Measurements from ENCODE around the gene HPCAL1. TPM values are rescaled to one million over a fixed set of nuclear protein-coding genes. Genes with fewer than 3 reads are reported as not detected.

The HPCAL1 gene
- polyA plus RNA-seq, 1 donor from 2014 or later, result 63.4 TPM

DNA sequence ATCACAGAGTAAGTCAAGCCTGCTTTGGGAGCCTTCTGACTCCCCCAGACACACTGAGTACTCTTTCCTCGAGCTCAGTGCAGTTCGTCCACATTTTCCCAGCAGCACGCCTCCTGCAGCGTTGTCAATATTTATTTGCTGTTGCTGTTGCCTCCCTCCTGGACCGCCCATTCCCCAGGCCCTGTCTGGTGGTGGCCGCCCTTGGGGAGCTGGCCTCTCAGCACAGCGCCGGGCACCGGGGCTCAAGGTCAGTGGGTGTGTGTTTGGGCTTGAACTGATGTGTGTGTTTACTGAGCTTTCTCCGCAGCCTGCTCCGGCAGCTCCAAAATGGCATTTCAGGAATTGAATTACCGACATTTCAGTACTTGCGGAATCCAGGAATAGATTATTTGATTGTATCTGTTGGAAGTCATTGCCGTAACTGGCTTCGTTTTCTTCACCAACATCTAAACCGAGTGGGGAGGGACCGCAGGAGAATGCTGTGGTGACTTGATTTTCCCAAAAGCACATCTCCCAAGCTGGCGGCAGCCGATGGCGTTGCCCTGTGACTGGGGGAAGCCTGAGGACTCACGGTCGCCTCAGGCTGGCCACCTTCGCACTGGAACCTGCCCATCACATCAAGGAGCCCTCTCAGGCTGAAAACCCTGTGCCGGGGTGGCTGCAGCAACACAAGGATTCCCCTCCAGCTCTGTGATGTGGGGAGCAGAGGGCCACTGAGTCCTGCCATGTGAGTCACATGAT is 66.0 kb downstream of the HPCAL1 start:
- Histone ChIP-seq H3K27ac (ENCODE audit: low read length) (no peak overlapping the region), H3K36me3 (ENCODE audit: insufficient read depth, low read length) (no peaks in the 10 kb centered on the region)
- TF ChIP-seq RAD21 (conservative IDR thresholded peaks at IDR 0.05) (no peak), SMC3 (conservative IDR thresholded peaks at IDR 0.05; ENCODE audit: poor library complexity) (no peak), EP300 (conservative IDR thresholded peaks at IDR 0.05; ENCODE audit: poor library complexity, severe bottlenecking) (no peak), MXI1 (conservative IDR thresholded peaks at IDR 0.05; ENCODE audit: poor library complexity, severe bottlenecking) (no peak), POLR2AphosphoS5 (IDR thresholded peaks at IDR 0.05) (no peak), EZH2 (IDR thresholded peaks at IDR 0.05; ENCODE audit: borderline replicate concordance, insufficient read depth, low read length, poor library complexity, severe bottlenecking) (no peak), TAF1 (IDR thresholded peaks at IDR 0.05; ENCODE audit: low read depth) (no peak)
- TF ChIP-seq, protein P1, sequence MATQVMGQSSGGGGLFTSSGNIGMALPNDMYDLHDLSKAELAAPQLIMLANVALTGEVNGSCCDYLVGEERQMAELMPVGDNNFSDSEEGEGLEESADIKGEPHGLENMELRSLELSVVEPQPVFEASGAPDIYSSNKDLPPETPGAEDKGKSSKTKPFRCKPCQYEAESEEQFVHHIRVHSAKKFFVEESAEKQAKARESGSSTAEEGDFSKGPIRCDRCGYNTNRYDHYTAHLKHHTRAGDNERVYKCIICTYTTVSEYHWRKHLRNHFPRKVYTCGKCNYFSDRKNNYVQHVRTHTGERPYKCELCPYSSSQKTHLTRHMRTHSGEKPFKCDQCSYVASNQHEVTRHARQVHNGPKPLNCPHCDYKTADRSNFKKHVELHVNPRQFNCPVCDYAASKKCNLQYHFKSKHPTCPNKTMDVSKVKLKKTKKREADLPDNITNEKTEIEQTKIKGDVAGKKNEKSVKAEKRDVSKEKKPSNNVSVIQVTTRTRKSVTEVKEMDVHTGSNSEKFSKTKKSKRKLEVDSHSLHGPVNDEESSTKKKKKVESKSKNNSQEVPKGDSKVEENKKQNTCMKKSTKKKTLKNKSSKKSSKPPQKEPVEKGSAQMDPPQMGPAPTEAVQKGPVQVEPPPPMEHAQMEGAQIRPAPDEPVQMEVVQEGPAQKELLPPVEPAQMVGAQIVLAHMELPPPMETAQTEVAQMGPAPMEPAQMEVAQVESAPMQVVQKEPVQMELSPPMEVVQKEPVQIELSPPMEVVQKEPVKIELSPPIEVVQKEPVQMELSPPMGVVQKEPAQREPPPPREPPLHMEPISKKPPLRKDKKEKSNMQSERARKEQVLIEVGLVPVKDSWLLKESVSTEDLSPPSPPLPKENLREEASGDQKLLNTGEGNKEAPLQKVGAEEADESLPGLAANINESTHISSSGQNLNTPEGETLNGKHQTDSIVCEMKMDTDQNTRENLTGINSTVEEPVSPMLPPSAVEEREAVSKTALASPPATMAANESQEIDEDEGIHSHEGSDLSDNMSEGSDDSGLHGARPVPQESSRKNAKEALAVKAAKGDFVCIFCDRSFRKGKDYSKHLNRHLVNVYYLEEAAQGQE (IDR thresholded peaks at IDR 0.05; ENCODE audit: borderline replicate concordance), result no peak
- TF ChIP-seq, protein P2, sequence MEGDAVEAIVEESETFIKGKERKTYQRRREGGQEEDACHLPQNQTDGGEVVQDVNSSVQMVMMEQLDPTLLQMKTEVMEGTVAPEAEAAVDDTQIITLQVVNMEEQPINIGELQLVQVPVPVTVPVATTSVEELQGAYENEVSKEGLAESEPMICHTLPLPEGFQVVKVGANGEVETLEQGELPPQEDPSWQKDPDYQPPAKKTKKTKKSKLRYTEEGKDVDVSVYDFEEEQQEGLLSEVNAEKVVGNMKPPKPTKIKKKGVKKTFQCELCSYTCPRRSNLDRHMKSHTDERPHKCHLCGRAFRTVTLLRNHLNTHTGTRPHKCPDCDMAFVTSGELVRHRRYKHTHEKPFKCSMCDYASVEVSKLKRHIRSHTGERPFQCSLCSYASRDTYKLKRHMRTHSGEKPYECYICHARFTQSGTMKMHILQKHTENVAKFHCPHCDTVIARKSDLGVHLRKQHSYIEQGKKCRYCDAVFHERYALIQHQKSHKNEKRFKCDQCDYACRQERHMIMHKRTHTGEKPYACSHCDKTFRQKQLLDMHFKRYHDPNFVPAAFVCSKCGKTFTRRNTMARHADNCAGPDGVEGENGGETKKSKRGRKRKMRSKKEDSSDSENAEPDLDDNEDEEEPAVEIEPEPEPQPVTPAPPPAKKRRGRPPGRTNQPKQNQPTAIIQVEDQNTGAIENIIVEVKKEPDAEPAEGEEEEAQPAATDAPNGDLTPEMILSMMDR (IDR thresholded peaks at IDR 0.05; ENCODE audit: poor library complexity, severe bottlenecking), result no peak

DNA sequence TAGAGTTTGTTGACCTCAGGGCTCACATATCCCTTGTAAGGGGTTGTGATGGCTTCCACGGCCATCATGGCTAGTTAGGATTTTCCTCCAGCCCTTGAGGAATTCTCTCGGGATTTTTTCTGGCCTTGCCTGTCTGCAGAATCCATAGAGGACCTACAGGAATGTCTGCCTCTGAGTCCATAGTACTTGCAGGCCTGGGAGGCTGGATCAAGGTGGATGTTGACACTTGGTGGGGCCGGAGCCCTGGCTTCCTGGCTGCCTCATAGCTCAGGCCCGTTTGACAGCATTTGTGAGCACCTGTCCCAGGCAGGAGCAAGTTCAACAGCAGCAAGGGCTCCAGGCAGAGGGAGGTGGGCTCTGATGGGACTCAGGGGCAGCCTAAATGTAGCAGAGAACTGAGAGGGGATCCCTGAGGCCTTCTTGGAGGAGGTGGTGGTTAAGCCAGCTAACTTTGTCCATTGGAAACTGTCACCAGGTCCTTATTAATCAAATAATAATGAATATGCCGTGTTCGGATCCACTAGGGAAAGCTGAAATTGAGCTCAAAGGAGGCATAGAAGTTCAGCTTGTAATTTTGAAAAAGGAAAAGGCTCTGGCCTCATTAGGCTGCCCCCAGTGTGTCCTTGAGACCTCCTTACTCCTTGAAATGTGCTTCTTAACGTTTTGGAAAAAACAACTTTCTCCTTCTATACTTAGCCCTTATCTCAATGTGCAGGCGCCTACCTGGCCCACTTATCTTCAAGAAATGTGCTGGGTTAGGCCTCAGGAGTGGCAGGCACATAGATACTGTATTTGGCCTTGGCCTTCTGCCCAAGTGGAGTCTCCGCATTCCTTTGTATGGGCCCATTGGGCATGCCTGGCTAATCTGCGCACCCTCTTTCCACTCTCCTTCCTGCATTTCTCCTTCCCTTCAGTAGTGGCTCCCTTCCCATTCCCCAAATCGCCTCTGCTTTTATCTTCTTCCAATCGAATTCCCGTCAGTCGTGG is 66.9 kb downstream of the HPCAL1 start:
- H4K20me1 ChIP-seq (ENCODE audit: insufficient read depth), result no peaks in the 10 kb centered on the region
- TF ChIP-seq, protein P1 (IDR thresholded peaks at IDR 0.05; ENCODE audit: borderline replicate concordance), result no peak
- TF ChIP-seq EZH2 (IDR thresholded peaks at IDR 0.05; ENCODE audit: borderline replicate concordance, insufficient read depth, low read length, poor library complexity, severe bottlenecking) (no peak), EP300 (conservative IDR thresholded peaks at IDR 0.05; ENCODE audit: poor library complexity, severe bottlenecking) (no peak), SMC3 (conservative IDR thresholded peaks at IDR 0.05; ENCODE audit: poor library complexity) (no peak), POLR2AphosphoS5 (IDR thresholded peaks at IDR 0.05) (no peak), TAF1 (IDR thresholded peaks at IDR 0.05; ENCODE audit: low read depth) (no peak), RAD21 (conservative IDR thresholded peaks at IDR 0.05) (no peak), MXI1 (conservative IDR thresholded peaks at IDR 0.05; ENCODE audit: poor library complexity, severe bottlenecking) (no peak)
- TF ChIP-seq, protein P2 (IDR thresholded peaks at IDR 0.05; ENCODE audit: poor library complexity, severe bottlenecking), result no peak
- H3F3A ChIP-seq (ENCODE audit: insufficient read depth, low read length, poor library complexity, severe bottlenecking), result no peaks in the 10 kb centered on the region
- no peaks in the 10 kb centered on the region for H3K79me2 ChIP-seq (replicated peaks; ENCODE audit: insufficient read depth, low read length)
- no peak overlapping the region for H2AFZ ChIP-seq (ENCODE audit: low read depth, low read length)
- H3K27me3 ChIP-seq (ENCODE audit: insufficient read depth, low read depth, low read length), result no peaks in the 10 kb centered on the region
- H3K36me3 ChIP-seq (ENCODE audit: insufficient read depth, low read length), result no peaks in the 10 kb centered on the region
- no peaks in the 10 kb centered on the region for H3K9me3 ChIP-seq (ENCODE audit: low read length)
- no peak overlapping the region for H3K27ac ChIP-seq (ENCODE audit: low read length)
- H3K9ac ChIP-seq (ENCODE audit: low read length), result no peak overlapping the region
- no peaks in the 10 kb centered on the region for H3K9me2 ChIP-seq (ENCODE audit: insufficient read depth, low read length)
- no peak overlapping the region for H3K4me3 ChIP-seq (ENCODE audit: low read length)
- no peak overlapping the region for H3K4me2 ChIP-seq (ENCODE audit: low read length)

More for the DNA sequence above, 66.0 kb downstream of the HPCAL1 start:
- H3K9me2 ChIP-seq (ENCODE audit: insufficient read depth, low read length), result no peaks in the 10 kb centered on the region
- H3K4me2 ChIP-seq (ENCODE audit: low read length), result no peak overlapping the region
- H4K20me1 ChIP-seq (ENCODE audit: insufficient read depth), result no peaks in the 10 kb centered on the region
- no peaks in the 10 kb centered on the region for H3F3A ChIP-seq (ENCODE audit: insufficient read depth, low read length, poor library complexity, severe bottlenecking)
- H3K79me2 ChIP-seq (replicated peaks; ENCODE audit: insufficient read depth, low read length), result no peaks in the 10 kb centered on the region
- no peak overlapping the region for H3K4me3 ChIP-seq (ENCODE audit: low read length)
- H3K9me3 ChIP-seq (ENCODE audit: low read length), result no peaks in the 10 kb centered on the region
- no peak overlapping the region for H3K9ac ChIP-seq (ENCODE audit: low read length)
- H3K27me3 ChIP-seq (ENCODE audit: insufficient read depth, low read depth, low read length), result no peaks in the 10 kb centered on the region
- no peak overlapping the region for H2AFZ ChIP-seq (ENCODE audit: low read depth, low read length)
